Activated CD4-positive, alpha-beta T cell treated with anti-CD3 and anti-CD28 coated beads, Interleukin-2, Interleukin-4, amounts not matched to agents 100 ng/mL and 50 ng/mL, durations not matched to agents 16 hours and 8 hours (primary cell): ENCODE results near the gene LUC7L.
"Not testable (repeated sequence)": the region's sequence is repeated elsewhere in the genome, so short reads cannot be mapped to it uniquely, and the experiment has no call there.

ENCODE experiments used
- DNase-seq: peaks from one replicate; pipeline ENCODE4 v3.0.0-alpha.2; 2020; ENCODE audit warnings: low spot score

Gene LUC7L

GRCh38 chr16:263944-264343 lies 34.7 kb upstream of the LUC7L start:
- no peak for DNase-seq

- no peak for DNase-seq
These were observed 34.0 kb upstream of the LUC7L start for GRCh38 chr16:263182-263774.

- DNase-seq = no peak
These were observed 33.0 kb upstream of the LUC7L start for GRCh38 chr16:262121-262745.

GRCh38 chr16:261031-261691 lies 31.9 kb upstream of the LUC7L start:
- DNase-seq = no peak

GRCh38 chr16:260326-260725 lies 31.1 kb upstream of the LUC7L start:
- no peak for DNase-seq

GRCh38 chr16:259814-260253 lies 30.6 kb upstream of the LUC7L start:
- no peak for DNase-seq

GRCh38 chr16:259226-259625 lies 30.0 kb upstream of the LUC7L start:
- DNase-seq = no peak

GRCh38 chr16:258091-258490 lies 28.8 kb upstream of the LUC7L start:
- not testable (repeated sequence) for DNase-seq

- no peak for DNase-seq
These were observed 25.9 kb upstream of the LUC7L start for GRCh38 chr16:255183-255582.

GRCh38 chr16:254461-254860 lies 25.2 kb upstream of the LUC7L start:
- no peak for DNase-seq

GRCh38 chr16:253833-254232 lies 24.6 kb upstream of the LUC7L start:
- no peak for DNase-seq

- peak; percentile 46 for DNase-seq
These were observed 23.4 kb upstream of the LUC7L start for GRCh38 chr16:252366-253337.

- no peak for DNase-seq
These were observed 20.2 kb upstream of the LUC7L start for GRCh38 chr16:249431-249830.

- DNase-seq = no peak
These were observed 17.8 kb upstream of the LUC7L start for GRCh38 chr16:247027-247426.

- DNase-seq = no peak
These were observed 15.9 kb upstream of the LUC7L start for GRCh38 chr16:245105-245504.

GRCh38 chr16:243348-243747 lies 14.1 kb upstream of the LUC7L start:
- no peak for DNase-seq

- DNase-seq = no peak
These were observed 13.0 kb upstream of the LUC7L start for GRCh38 chr16:242281-242680.

- no peak for DNase-seq
These were observed 11.3 kb upstream of the LUC7L start for GRCh38 chr16:240559-240958.

- DNase-seq = no peak
These were observed 10.7 kb upstream of the LUC7L start for GRCh38 chr16:239948-240277.

GRCh38 chr16:234468-235305 lies 5.4 kb upstream of the LUC7L start, which contains the start of gene FAM234A:
Gene FAM234A, plus strand, starts transcription at chr16:234821. Its CDS starts 19,593 bp downstream, at chr16:254414.
- DNase-seq = peak; percentile 94

- no peak for DNase-seq
These were observed 1.7 kb upstream of the LUC7L start for GRCh38 chr16:230949-231348.
